Measurements from ENCODE around the gene SPATA31D4.

SPATA31D4 gene

GRCh38 chr9:81979196-81979595 lies 51.0 kb downstream of the SPATA31D4 start:
- TF ChIP-seq CTCF (IDR thresholded peaks at IDR 0.05; ENCODE audit: extremely low read depth, insufficient read depth, missing control alignments): no peak
- no peak for DNase-seq (ENCODE audit: low spot score)
- in situ Hi-C loops (cut with MboI; ENCODE audit: low pct_unique_long_range_greater_than_20kb, low sequenced_read_pairs, unreplicated experiment): no loop called here

GRCh38 chr9:81980568-81980967 lies 52.3 kb downstream of the SPATA31D4 start:
- TF ChIP-seq CTCF (IDR thresholded peaks at IDR 0.05; ENCODE audit: extremely low read depth, insufficient read depth, missing control alignments): no peak
- in situ Hi-C loops (cut with MboI; ENCODE audit: low pct_unique_long_range_greater_than_20kb, low sequenced_read_pairs, unreplicated experiment): no loop called here
- no peak for DNase-seq (ENCODE audit: low spot score)

- DNase-seq (ENCODE audit: low spot score): no peak
- in situ Hi-C loops (cut with MboI; ENCODE audit: low pct_unique_long_range_greater_than_20kb, low sequenced_read_pairs, unreplicated experiment): no loop called here
- no peak for TF ChIP-seq CTCF (IDR thresholded peaks at IDR 0.05; ENCODE audit: extremely low read depth, insufficient read depth, missing control alignments)
Measured at GRCh38 chr9:81981883-81982282, 53.7 kb downstream of the SPATA31D4 start.

All from GM13977 (cell line).